ENCODE data around the gene A2ML1.

DNA sequence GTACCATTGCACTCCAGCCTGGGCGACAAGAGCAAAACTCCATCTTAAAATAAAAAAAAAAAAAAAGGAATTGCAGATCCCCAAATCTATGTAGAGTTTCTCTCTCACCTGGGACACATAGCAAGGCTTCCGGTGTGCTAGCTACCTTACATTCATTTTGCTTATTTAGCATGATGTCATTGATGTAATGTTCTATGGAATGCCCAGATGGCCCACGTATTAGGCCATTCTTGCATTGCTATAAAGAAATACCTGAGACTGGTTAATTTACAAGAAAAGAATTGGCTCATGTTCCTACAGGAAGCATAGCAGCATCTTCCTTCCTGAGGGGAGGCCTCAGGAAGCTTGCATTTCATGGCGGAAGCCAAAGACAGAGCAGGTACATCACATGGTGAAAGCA, 36.9 kb upstream of the A2ML1 start:
- TF ChIP-seq, protein P1, sequence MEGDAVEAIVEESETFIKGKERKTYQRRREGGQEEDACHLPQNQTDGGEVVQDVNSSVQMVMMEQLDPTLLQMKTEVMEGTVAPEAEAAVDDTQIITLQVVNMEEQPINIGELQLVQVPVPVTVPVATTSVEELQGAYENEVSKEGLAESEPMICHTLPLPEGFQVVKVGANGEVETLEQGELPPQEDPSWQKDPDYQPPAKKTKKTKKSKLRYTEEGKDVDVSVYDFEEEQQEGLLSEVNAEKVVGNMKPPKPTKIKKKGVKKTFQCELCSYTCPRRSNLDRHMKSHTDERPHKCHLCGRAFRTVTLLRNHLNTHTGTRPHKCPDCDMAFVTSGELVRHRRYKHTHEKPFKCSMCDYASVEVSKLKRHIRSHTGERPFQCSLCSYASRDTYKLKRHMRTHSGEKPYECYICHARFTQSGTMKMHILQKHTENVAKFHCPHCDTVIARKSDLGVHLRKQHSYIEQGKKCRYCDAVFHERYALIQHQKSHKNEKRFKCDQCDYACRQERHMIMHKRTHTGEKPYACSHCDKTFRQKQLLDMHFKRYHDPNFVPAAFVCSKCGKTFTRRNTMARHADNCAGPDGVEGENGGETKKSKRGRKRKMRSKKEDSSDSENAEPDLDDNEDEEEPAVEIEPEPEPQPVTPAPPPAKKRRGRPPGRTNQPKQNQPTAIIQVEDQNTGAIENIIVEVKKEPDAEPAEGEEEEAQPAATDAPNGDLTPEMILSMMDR (conservative IDR thresholded peaks at IDR 0.05; ENCODE audit: low read depth, low read length), result no peak
- no peak for TF ChIP-seq EZH2 (IDR thresholded peaks at IDR 0.05; ENCODE audit: borderline replicate concordance, low read depth, low read length, poor library complexity, severe bottlenecking)
